ENCODE data around the gene BAIAP2L1.
"Not testable (repeated sequence)": the region's sequence is repeated elsewhere in the genome, so short reads cannot be mapped to it uniquely, and the experiment has no call there.

The BAIAP2L1 gene

DNA sequence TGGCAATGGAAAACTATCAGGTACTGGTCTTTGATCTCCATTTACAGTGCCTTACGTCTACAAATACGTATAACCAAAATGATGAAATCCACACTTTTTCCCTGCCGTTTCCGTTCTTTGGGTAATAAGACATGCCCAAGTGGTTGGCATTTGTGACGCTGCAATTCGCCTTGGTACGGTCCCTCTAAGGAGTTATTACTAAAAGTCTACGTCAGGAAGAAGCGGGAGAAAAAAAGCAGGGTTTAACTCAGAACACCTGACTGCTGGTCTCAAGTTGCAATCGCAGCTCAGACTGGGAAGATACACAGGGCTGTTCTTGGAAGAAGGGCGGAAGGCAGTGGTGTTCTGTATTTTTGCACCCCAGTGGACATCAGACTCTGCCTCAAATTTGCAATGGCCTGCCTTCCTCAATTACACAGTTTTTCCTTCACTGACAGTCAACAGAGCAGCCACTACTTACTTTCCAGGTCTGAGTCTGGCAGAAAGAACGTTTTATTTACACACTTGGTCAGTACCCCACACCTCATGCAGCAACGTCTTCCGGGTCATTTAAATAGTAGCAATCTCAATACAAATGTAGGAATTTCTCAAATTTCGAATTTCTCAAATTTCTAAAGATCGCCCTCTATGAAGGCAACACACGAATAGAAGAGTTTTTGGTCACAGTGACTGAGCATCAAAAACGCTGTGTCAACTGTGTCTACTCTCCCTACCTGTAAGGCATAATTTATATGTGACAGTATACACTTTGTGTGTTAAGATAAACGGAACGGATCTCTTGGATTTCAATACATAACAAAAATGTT lies 2.1 kb downstream of the BAIAP2L1 start:
- DNase-seq, result no peak

DNA sequence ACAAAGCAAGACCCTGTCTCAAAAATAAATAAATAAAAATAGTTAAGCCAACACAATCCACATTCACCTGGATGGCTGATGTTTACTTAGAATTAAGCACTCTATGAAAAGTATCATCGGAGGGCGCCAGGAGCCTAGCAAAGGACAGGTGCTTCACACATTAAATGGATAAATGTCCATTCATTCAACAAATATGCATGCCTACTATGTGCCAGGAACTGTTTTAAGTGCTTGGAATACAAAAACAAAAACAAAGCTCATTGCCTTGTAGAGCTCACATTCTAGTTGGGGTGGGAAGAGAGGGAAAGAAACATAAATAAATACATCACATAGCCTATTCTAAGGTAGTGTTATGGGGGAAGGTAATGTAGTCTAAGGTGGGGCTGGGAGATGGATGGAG lies 4.1 kb downstream of the BAIAP2L1 start:
- DNase-seq, result no peak

- DNase-seq, result no peak
These were observed 4.9 kb downstream of the BAIAP2L1 start for GRCh38 chr7:98395951-98396350.

- DNase-seq, result no peak
These were observed 5.4 kb downstream of the BAIAP2L1 start for GRCh38 chr7:98395481-98395880.

DNA sequence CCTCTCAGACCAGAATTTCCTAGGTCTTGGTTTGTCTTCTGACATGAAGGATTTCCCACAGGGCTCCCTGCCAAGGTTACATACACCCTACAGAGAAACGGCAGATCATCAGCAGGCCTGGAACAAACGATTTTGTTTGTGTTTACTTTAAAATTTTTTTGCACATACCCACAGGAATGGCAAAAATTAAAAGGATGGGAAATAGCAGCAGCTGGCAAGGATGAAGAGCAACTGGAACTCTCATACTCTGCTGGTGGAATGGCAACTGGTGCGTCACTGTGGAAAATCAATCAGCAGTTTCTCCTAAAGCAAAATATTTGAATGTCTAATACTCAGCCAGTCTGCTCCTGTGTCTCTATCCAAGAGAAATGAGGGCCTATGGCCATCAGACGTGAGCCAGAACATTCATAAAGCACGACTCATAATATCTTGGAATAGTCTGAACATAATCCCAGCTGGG lies 6.5 kb downstream of the BAIAP2L1 start:
- no peak for DNase-seq

DNA sequence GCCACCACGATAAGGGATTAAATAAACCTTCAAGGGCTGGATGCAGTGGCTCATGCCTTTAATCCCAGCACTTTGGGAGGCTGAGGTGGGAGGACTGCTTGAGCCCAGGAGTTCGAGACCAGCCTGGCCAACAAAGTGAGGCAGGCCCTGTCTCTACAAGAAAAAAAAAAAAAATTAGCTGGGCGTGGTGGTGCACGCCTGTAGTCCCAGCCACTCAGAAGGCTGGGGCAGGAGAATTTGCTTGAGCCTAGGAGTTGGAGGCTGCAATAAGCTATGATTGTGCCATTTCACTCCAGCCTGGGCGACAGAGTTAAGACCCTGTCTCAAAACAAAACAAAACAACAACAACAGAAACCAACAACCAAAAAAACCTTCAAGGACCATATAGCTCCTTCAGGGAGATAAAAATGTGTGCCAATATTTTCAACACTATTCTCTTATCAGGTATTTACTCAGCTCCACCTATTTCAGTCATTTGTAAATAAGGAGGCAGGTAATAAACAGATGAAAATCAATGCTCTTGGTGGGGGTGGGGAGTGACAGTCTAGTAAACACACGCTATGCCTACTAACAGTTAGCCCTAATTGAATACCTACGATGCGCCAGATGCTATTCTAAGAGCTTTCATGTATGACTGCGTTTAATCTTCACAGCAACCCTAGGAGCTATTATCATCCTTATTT lies 13.2 kb downstream of the BAIAP2L1 start:
- no peak for DNase-seq

- DNase-seq, result no peak
These were observed 13.8 kb downstream of the BAIAP2L1 start for GRCh38 chr7:98387131-98387530.

DNA sequence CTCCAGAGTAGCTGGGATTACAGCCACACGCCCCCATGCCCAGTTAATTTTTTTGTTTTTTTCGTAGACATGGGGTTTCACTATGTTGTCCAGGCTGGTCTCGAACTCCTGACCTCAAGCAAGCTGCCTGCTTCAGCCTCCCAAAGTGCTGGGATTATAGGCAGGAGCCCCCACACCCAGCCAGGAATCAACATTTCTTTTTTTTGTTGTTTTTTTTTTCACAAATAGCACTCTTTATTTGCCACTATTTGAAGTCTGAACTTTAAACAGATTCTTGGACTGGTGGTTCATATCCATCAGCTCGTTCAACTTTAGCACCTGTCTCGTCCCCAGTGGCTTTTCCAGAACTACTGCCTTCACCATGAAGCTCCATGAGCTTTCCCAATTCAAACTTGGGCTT lies 15.4 kb downstream of the BAIAP2L1 start:
- not testable (repeated sequence) for DNase-seq

DNA sequence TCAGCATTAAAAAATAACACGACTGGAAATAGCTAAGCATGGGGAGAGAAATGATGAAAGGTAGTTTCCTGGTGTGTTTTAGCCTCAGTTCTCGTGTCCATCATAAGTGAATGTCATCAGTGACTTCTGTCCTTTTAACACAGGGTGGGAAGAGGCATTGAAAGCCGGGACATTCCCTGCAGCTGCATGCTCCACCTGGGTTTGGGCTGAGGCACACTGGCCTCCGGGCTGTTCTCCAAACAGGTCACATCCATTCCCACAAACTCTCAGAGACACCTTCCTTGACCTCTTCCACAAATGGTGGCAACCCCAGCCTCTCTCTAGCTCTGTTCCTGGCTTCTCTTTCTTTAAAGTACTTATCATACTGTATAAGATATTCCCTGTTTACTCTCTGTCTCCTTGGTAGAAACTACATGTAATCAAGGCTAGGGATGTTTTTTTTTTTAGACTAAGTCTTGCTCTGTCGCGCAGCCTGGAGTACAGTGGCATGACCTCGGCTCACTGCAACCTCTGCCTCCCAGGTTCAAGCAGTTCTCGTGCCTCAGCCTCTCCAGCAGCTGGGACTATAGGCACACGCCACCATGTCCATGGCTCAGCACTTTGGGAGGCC lies 22.6 kb downstream of the BAIAP2L1 start:
- DNase-seq, result no peak

DNA sequence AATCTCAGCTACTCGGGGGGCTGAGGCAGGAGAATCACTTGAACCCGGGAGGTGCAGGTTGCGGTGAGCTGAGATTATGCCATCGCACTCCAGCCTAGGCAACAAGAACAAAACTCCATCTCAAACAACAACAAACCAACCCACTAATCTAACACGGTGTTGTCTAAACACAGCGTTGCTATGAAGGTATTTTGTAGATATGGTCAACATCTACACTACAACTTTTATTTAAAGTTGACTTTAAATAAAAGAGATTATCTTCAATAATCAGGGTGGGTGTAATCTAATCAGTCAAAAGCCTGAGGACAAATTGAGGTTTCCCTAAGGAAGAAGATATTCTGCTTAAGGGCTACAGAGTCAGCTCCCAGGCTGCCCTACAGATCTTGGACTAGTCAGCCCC lies 24.2 kb downstream of the BAIAP2L1 start:
- no peak for DNase-seq

GRCh38 chr7:98375664-98376063 lies 25.2 kb downstream of the BAIAP2L1 start:
- DNase-seq, result no peak

- no peak for DNase-seq
These were observed 26.6 kb downstream of the BAIAP2L1 start for GRCh38 chr7:98374285-98374680.

GRCh38 chr7:98372993-98373392 lies 27.9 kb downstream of the BAIAP2L1 start:
- DNase-seq, result no peak

GRCh38 chr7:98369726-98370125 lies 31.2 kb downstream of the BAIAP2L1 start:
- DNase-seq, result no peak

- DNase-seq, result no peak
These were observed 32.2 kb downstream of the BAIAP2L1 start for GRCh38 chr7:98368716-98369115.

- DNase-seq, result no peak
These were observed 34.3 kb downstream of the BAIAP2L1 start for GRCh38 chr7:98366562-98366938.

GRCh38 chr7:98365863-98366561 lies 34.9 kb downstream of the BAIAP2L1 start:
- no peak for DNase-seq

- no peak for DNase-seq
These were observed 36.7 kb downstream of the BAIAP2L1 start for GRCh38 chr7:98364220-98364619.

GRCh38 chr7:98362517-98362916 lies 38.4 kb downstream of the BAIAP2L1 start:
- no peak for DNase-seq

DNA sequence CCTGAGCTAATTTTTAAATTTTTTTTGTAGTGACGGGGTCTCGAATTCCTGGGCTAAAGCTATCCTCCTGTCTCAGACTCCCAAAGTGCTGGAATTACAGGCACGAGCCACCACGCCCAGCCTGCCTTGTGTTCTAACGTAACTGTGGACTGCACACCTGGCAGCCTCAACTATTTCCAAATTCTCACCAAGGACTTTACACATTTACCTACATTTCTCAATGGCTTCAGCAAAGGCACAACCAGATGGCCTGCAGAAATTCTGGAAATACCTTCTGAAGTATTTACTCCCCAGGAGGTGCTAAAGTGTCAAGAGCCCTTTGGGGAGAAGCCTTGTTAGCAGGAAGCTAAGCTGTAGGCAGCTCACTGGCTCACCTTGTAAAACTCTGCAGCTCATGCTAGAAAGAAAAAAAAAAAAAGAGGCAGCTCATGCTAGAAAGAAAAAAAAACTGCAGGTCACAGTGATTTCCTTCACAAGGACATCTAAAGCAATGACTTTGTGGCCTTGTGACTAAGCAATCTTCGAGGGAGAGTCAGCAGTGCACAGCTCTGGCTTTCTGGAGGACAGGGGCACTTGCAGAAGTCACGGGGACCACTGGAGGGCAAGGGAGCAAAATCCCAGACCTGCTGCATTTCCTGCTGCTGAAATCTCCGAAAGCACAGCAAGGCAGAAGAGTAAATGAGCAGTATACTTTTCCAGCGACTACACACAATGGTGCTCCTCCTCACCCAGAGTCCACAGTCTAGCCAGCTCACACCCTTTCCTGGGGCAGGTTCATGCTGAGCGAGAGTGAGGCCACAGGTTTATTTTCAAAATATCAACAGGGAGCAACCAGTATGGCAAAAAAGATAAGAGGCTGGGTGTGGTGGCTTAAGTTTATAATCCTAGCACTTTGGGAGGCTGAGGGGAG lies 40.4 kb downstream of the BAIAP2L1 start:
- DNase-seq, result no peak

DNA sequence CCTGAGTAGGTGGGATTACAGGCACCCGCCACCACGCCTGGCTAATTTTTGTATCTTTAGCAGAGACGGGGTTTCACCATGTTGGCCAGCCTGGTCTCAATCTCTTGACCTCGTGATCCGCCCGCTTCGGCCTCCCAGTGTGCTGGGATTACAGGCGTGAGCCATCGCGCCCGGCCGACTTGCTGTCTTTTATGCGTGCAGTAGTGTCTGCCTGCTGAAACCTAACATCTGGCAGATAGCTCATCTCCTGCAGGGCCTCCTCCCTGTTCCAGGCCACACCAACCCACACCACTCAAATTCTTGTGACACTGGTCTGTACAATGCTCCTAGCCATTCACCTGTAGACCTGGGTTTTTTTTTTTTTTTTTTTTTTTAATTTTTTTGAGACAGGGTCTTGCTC lies 41.5 kb downstream of the BAIAP2L1 start:
- DNase-seq, result no peak

GRCh38 chr7:98358706-98359105 lies 42.2 kb downstream of the BAIAP2L1 start:
- no peak for DNase-seq
